ENCODE measurements around the gene VPS35.
A peak's percentile ranks its signal among the peaks of the same experiment; 100 is the strongest.
"Not testable (repeated sequence)": the region's sequence is repeated elsewhere in the genome, so short reads cannot be mapped to it uniquely, and the experiment has no call there.

Gene VPS35

GRCh38 chr16:46712911-46713310 is 23.9 kb upstream of the VPS35 start:
- DNase-seq (ENCODE audit: low spot score), result no peak

- DNase-seq (ENCODE audit: low spot score), result no peak
Observed at GRCh38 chr16:46711106-46712058, 22.4 kb upstream of the VPS35 start.

- peak; percentile 25 for DNase-seq (ENCODE audit: low spot score)
Observed at GRCh38 chr16:46709469-46710005, 20.6 kb upstream of the VPS35 start.

GRCh38 chr16:46706642-46707041 is 17.7 kb upstream of the VPS35 start:
- DNase-seq (ENCODE audit: low spot score), result no peak

- no peak for DNase-seq (ENCODE audit: low spot score)
Observed at GRCh38 chr16:46702030-46702429, 13.1 kb upstream of the VPS35 start.

GRCh38 chr16:46701615-46702014 is 12.6 kb upstream of the VPS35 start:
- no peak for DNase-seq (ENCODE audit: low spot score)

- DNase-seq (ENCODE audit: low spot score), result no peak
Observed at GRCh38 chr16:46700048-46700447, 11.1 kb upstream of the VPS35 start.

GRCh38 chr16:46696957-46697356 is 8.0 kb upstream of the VPS35 start:
- no peak for DNase-seq (ENCODE audit: low spot score)

GRCh38 chr16:46695937-46696336 is 7.0 kb upstream of the VPS35 start:
- no peak for DNase-seq (ENCODE audit: low spot score)

- no peak for DNase-seq (ENCODE audit: low spot score)
Observed at GRCh38 chr16:46693598-46693997, 4.6 kb upstream of the VPS35 start.

GRCh38 chr16:46691726-46692125 is 2.7 kb upstream of the VPS35 start:
- no peak for DNase-seq (ENCODE audit: low spot score)

- DNase-seq (ENCODE audit: low spot score), result no peak
Observed at GRCh38 chr16:46690281-46691178, 1.6 kb upstream of the VPS35 start.

- DNase-seq (ENCODE audit: low spot score), result peak; percentile 97
Observed at GRCh38 chr16:46689365-46690280, 645 bp upstream of the VPS35 start, which contains the start of gene ORC6. Gene ORC6, plus strand, starts transcription at chr16:46689659. Its CDS starts 47 bp downstream, at chr16:46689706.

- peak; percentile 68 for DNase-seq (ENCODE audit: low spot score)
Observed at GRCh38 chr16:46688101-46688653, 801 bp downstream of the VPS35 start.

- DNase-seq (ENCODE audit: low spot score), result no peak
Observed at GRCh38 chr16:46687486-46687885, 1.5 kb downstream of the VPS35 start.

- DNase-seq (ENCODE audit: low spot score), result no peak
Observed at GRCh38 chr16:46686815-46687473, 2.0 kb downstream of the VPS35 start.

- DNase-seq (ENCODE audit: low spot score), result not testable (repeated sequence)
Observed at GRCh38 chr16:46681867-46682266, 7.1 kb downstream of the VPS35 start.

GRCh38 chr16:46677943-46678342 is 11.0 kb downstream of the VPS35 start:
- DNase-seq (ENCODE audit: low spot score), result not testable (repeated sequence)

GRCh38 chr16:46673320-46674013 is 15.5 kb downstream of the VPS35 start:
- peak; percentile 67 for DNase-seq (ENCODE audit: low spot score)

- no peak for DNase-seq (ENCODE audit: low spot score)
Observed at GRCh38 chr16:46662123-46662522, 26.9 kb downstream of the VPS35 start.
